ENCODE data around the gene NUP98.
"Not testable (repeated sequence)": the region's sequence is repeated elsewhere in the genome, so short reads cannot be mapped to it uniquely, and the experiment has no call there.

GRCh38 chr11:3657331-3657730 lies 140.0 kb downstream of the NUP98 start:
- not testable (repeated sequence) for TF ChIP-seq POLR2A, CTCF (IDR thresholded peaks at IDR 0.05)

Measured in heart left ventricle (tissue), 13 donors.